Muscle layer of duodenum (tissue), 2 donors: ENCODE data around the gene LRRC32.

Source experiments
- H3K27ac ChIP-seq: one replicate; pipeline ENCODE4 v1.7.0; 2013; ENCODE audit warnings: mild to moderate bottlenecking, low read length
- H3K27me3 ChIP-seq: one replicate; pipeline ENCODE4 v1.7.0; 2013; ENCODE audit warnings: low read depth, mild to moderate bottlenecking, control low read depth, low read length
- H3K36me3 ChIP-seq, 2 donors: one replicate each; pipeline ENCODE4 v1.7.0; 2013; ENCODE audit warnings: low read length in 2 of 2, control low read depth in 1 of 2, mild to moderate bottlenecking in 1 of 2; ENCODE audit not compliant: insufficient read depth in 2 of 2, control insufficient read depth in 1 of 2
- H3K4me1 ChIP-seq, 2 donors: one replicate each; pipeline ENCODE4 v1.7.0; 2013; ENCODE audit warnings: low read length in 2 of 2, mild to moderate bottlenecking in 2 of 2, control low read depth in 1 of 2, moderate library complexity in 1 of 2; ENCODE audit not compliant: insufficient read depth in 2 of 2, control insufficient read depth in 1 of 2
- H3K4me3 ChIP-seq, 2 donors: one replicate each; pipeline ENCODE4 v1.7.0; 2013; ENCODE audit warnings: low read length in 2 of 2, low read depth in 1 of 2, mild to moderate bottlenecking in 1 of 2
- H3K9me3 ChIP-seq, 2 donors: one replicate each; pipeline ENCODE4 v1.7.0; 2013; ENCODE audit warnings: low read length in 2 of 2, control low read depth in 1 of 2, mild to moderate bottlenecking in 1 of 2; ENCODE audit not compliant: control insufficient read depth in 1 of 2
- donor health status: healthy.

LRRC32 gene

DNA sequence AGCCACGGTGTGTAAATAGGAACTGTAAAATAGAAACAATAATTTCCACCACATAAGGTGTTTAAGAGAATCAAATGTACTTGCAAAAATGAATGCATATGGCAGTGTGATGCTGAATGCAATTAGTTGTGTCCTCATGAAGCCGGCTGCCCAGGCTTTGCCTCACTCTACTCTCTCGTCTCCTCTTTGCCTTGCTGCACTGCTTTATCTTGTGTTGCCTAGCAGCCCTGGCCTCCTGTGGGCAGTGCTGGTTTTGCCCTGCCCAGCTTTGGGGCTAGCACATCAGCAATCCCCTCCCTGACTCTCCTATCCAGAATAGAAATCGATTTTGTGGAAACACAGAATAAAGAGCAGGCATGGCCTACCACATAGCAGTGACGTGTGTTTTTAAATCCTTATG is 30.0 kb downstream of the LRRC32 start:
- Histone ChIP-seq H3K4me3 (no peak overlapping the region), H3K36me3 (no peaks in the 10 kb centered on the region), H3K4me1 (no peaks in the 10 kb centered on the region), H3K27ac (no peak overlapping the region), H3K9me3 (no peaks in the 10 kb centered on the region), H3K27me3 (no peaks in the 10 kb centered on the region)

DNA sequence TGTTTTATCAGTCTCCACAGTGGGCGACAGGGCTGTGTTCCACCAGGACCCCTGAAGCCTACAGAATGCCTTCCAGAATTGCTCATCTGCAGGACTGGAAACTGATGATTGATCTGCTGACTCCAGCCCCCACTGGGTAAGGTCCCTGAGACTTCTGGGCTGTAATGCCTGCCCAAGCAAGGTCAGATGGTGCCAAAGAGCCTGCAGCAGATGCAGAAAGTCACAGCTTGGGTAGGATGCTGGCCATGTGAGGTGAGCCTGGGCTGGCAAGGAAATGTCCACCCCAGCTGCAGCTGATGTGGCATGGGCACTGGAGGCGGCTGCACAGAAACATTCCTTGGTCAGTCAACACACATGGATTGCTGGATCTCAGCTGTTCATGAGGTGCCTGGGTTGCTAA is 30.9 kb downstream of the LRRC32 start:
- Histone ChIP-seq H3K9me3 (no peaks in the 10 kb centered on the region), H3K4me3 (no peak overlapping the region), H3K4me1 (no peaks in the 10 kb centered on the region), H3K36me3 (no peaks in the 10 kb centered on the region), H3K27ac (no peak overlapping the region), H3K27me3 (no peaks in the 10 kb centered on the region)

DNA sequence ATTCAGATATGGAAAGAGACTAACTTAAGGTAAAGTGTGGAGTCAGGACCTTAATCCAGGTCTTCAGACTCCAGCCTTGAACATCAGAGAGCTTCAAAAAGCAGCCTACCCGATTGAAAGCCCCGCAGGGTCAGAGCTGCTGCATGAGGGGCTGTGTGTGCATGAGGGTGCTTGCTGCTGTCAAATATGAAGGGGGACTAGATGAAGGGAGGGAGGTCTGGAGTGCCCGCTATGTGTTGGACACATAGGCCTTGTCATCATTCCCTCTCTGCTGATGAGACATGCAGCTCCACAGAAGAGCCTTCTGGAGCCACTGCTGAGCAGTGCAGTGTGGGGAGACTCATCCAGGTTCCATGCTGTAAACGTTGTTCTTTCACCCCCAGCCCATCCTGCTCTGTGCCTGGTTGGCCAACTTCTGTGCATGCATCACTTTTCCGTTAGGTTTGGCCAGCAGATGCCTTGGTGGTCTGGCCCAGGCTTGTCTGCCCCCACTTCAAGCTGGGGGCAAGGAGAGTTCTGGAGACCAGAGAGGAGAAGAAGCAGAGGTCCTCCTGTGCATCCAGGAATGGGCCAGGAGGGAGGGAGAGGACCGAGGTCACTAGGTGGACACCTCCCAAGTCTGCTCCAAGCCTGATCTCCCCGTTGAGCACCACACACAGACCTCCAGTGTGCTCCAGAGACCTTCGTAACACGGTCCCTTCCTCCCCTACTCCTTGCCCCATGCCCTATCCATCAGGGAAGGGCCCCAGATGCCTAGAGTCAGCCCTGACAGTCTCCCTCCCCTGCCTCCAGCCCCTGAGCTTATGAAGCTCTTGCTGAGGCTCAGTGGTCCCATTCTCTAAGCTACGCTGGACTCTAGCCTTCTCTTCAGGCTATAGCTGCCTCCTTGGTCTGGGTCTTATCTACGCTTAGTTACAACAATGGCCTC is 32.0 kb downstream of the LRRC32 start:
- no peaks in the 10 kb centered on the region for H3K36me3 ChIP-seq
- H3K4me1 ChIP-seq = no peaks in the 10 kb centered on the region
- H3K27me3 ChIP-seq = no peaks in the 10 kb centered on the region
- H3K27ac ChIP-seq = no peak overlapping the region
- H3K4me3 ChIP-seq = no peak overlapping the region
- H3K9me3 ChIP-seq = no peaks in the 10 kb centered on the region

DNA sequence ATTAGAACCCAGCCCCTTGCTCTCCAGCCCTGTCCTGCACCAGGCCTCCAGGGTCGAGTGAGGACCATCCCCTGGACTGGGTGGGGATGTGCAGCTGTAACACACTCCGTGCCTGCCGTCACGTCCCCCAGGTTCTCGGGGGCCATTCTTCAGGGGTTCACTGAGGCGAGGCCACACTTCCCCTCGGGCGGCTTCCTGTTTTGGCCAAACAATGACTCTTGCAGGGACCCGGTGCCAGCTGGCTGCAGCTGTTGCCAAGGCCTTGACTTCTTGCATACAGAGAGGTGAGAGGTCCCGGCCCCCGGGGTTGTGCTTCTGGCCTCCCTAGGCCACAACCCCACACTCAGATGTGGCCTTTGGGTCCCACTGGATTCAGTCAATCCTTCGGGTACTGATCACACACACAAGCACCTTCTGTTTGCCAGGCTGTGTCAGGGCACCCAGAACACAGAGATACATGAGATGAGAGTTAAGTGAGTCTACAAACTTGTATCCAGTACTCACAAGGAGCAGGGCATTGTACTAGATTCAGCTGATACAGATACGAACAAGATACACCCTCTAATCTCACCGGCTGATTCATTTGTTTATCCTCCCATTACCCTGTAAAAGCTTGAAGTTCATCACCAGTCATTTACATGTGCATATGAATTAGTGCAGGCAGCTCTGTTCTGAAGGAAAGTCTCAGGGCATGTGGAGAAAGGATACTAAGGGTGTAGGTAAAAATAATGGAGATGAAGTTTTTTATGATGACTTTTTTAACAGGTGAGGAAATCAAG is 32.9 kb downstream of the LRRC32 start:
- no peaks in the 10 kb centered on the region for H3K9me3 ChIP-seq
- no peaks in the 10 kb centered on the region for H3K4me1 ChIP-seq
- no peak overlapping the region for H3K4me3 ChIP-seq
- H3K36me3 ChIP-seq = no peaks in the 10 kb centered on the region
- H3K27me3 ChIP-seq = no peaks in the 10 kb centered on the region
- no peak overlapping the region for H3K27ac ChIP-seq

DNA sequence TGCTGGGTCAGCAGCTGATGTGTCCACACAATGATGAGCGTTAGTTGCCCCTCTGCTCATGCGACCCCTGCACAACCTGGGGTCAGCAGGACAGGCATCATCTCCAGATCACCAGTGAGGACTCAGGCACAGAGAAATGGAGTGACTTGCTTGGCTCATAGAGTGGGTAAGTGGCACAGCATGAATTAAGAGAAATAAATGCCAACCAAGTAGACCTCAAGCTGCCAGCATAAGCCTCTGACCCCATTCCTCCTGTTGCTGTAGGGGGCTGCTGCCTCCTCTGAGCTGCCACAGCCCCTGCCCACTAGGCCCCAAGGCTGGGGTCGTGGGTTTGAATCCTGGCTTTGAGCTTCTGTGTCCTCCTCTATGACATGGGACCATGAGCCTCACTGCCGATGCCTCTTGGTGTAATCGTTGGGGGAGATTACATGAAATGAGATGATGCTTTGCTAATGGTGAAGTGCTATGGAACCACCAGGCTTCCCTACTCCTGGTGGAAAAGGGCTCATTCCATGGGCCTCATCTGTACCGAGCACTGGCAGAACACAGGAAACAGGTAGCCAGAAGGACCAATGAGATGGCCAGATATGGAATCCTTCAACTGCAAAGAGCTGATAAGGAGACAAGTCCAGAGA is 33.6 kb downstream of the LRRC32 start:
- Histone ChIP-seq H3K36me3 (no peaks in the 10 kb centered on the region), H3K27me3 (no peaks in the 10 kb centered on the region), H3K9me3 (no peaks in the 10 kb centered on the region), H3K4me1 (no peaks in the 10 kb centered on the region), H3K27ac (no peak overlapping the region), H3K4me3 (no peak overlapping the region)

DNA sequence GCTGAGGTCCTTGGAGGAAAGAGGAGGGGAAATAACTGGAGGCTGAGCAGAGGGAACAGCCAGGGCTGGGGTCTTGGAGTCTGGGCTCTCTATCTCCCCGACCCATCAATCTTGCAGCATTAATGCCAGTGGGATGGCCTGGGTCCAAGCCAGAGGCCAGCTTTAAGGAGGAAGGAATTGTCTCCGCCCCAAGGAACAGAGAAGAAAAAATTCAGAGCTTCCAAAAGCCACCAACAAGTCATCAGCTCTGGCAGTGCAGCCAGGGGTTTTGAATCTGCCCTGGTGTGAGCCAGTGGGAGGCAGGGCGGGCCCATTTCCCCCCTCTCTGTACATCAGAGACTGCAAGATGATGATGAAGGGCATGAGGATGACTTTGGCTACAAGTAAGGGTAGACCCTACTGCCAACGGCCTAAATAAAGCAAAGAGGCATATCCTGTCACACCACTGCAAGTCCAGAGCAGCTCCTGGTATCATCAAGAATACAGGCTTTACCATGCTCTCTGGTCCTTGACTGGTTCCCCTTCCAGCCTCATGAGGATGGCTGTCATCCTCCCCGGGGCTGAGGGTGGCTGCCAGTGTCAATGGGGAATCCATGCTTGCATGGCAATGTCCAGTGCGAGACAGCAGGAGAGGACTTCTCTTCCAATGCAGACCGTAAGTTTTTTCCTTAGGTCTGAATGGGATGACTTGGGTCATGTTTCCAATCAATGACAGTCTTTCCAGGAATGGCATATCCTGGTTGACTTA is 34.4 kb downstream of the LRRC32 start:
- H3K4me1 ChIP-seq = no peaks in the 10 kb centered on the region
- peak overlapping the region; percentile 9 for H3K27ac ChIP-seq
- H3K4me3 ChIP-seq = no peak overlapping the region

DNA sequence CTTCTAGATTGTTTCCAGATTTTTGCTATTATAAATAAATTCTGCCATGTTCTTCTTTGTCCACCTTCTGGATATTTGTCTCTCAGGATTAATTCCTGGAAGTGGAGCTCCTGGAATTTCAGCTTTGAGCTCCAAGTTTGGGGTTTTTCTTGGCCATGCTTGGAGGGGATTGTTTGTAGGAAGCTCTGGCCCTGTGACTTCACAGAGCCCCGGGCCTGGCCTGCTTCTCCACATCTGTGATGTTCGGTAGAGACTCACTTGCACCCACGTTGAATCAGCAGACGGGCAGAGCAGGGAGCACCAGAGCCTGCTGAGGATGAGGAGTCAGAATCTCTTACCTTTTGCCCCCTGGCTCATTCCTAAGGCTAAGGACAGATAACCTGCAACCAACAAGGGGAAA is 35.7 kb downstream of the LRRC32 start:
- H3K9me3 ChIP-seq = no peaks in the 10 kb centered on the region

More for the DNA sequence above, 34.4 kb downstream of the LRRC32 start:
- H3K9me3 ChIP-seq = no peaks in the 10 kb centered on the region
- H3K27me3 ChIP-seq = no peaks in the 10 kb centered on the region
- H3K36me3 ChIP-seq = no peaks in the 10 kb centered on the region

DNA sequence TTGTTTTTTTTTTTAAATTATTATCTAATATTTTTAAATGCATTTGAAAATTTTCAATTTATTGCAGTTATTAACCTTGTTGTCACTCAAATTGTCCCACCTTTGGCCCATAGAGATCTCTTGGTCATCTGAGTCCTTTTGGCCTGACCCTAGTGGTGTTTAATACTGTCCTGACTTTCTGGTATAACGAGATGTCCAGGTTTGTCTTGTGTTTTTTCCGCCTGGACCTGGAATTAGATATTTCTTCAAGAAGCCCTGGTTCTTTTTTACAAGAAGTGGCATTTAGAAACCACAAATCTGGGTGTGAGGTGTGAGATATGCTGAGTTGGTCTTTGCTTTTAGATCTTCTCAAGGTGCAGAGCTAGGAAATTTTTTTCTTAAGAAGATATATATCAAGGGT is 38.1 kb downstream of the LRRC32 start:
- Histone ChIP-seq H3K36me3 (no peaks in the 10 kb centered on the region), H3K27ac (no peak overlapping the region), H3K4me1 (peaks cover 0 to 13% of the 10 kb centered on the region in 2 donors), H3K9me3 (no peaks in the 10 kb centered on the region), H3K27me3 (no peaks in the 10 kb centered on the region), H3K4me3 (no peak overlapping the region)

More for the DNA sequence above, 35.7 kb downstream of the LRRC32 start:
- Histone ChIP-seq H3K27me3 (no peaks in the 10 kb centered on the region), H3K4me3 (no peak overlapping the region), H3K36me3 (no peaks in the 10 kb centered on the region), H3K4me1 (peaks cover 0 to 8% of the 10 kb centered on the region in 2 donors), H3K27ac (no peak overlapping the region)

DNA sequence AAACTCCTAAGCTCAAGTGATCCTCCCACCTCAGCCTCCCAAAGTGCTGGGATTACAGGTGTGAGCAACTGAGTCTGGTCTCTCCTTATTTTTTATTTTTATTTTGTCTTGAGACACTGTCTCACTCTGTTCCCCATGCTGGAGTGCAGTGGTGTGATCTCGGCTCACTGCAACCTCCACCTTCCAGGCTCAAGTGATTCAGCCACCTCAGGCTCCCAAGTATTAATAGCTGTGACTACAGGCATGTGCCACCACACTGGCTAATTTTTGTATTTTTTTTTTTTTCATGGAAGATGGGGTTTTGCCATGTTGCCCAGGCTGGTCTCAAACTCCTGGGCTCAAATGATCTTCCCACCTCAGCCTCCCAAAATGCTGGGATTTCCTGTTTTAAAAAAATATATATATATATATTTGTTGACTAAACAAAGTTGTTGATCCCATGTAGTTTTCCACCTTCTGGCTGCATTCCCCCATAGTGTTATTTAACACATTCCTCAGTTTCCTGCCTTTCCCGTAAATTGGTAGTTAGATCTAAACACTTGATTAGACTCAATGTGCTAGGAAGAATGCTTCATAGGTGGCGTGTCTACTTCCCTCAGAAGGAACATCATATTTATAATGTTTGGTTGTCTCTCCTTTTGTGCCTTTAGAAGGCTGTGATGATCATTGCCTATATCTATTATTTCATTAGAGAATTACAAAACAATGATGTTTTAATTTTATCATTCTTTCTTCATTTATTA is 38.8 kb downstream of the LRRC32 start:
- no peak overlapping the region for H3K27ac ChIP-seq

DNA sequence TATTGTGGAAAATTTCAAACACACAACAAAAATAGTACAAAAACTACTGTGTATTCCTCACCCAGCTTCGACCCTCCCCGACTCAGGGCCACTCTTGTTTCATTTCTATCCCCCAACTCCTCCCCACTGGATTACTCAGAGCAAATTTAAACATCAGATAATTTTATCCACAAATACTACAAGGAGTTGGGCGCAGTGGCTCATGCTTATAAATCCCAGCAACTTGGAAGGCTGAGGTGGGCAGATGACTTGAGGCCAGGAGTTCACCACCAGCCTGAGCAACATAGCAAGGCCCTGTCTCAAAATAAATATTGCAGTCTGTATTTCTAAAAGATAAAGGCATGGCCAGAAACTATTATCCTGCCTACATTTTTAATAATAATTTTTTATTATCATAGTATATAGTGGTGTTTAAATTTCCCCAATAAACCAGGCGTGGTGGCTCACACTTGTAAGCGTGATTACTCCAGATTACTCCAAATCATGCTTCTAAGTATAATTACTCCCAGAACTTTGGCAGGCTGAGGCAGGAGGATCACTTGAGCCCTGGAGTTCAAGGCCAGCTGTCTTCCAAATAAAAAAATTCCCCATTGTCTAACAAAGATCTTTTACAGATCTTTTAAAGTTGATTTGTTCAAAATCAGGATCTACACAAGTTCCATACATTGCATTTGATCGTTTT is 39.8 kb downstream of the LRRC32 start:
- H3K27ac ChIP-seq = no peak overlapping the region
- H3K9me3 ChIP-seq = peaks cover 5 to 8% of the 10 kb centered on the region in 2 donors
- no peaks in the 10 kb centered on the region for H3K27me3 ChIP-seq
- peaks cover 0 to 13% of the 10 kb centered on the region in 2 donors for H3K4me1 ChIP-seq
- H3K4me3 ChIP-seq = peak overlapping the region in 1 of 2 donors; percentile 19
- no peaks in the 10 kb centered on the region for H3K36me3 ChIP-seq

More for the DNA sequence above, 38.8 kb downstream of the LRRC32 start:
- Histone ChIP-seq H3K4me3 (no peak overlapping the region), H3K4me1 (peaks cover 0 to 13% of the 10 kb centered on the region in 2 donors), H3K36me3 (no peaks in the 10 kb centered on the region), H3K9me3 (no peaks in the 10 kb centered on the region), H3K27me3 (no peaks in the 10 kb centered on the region)
